Measurements from ENCODE around the gene SLC4A5.

Gene SLC4A5

GRCh38 chr2:74212702-74213410 lies 130.4 kb downstream of the SLC4A5 start:
- TF ChIP-seq TAF1 (IDR thresholded peaks at IDR 0.05; ENCODE audit: low read depth) (no peak), ZBTB7A (IDR thresholded peaks at IDR 0.05; ENCODE audit: low read depth) (no peak), RAD21 (IDR thresholded peaks at IDR 0.05; ENCODE audit: low read depth) (no peak), REST (IDR thresholded peaks at IDR 0.05; ENCODE audit: low read depth) (no peak), CEBPB (IDR thresholded peaks at IDR 0.05) (no peak), EP300 (IDR thresholded peaks at IDR 0.05; ENCODE audit: borderline replicate concordance) (no peak), FOXM1 (IDR thresholded peaks at IDR 0.05; ENCODE audit: borderline replicate concordance, low read depth) (no peak), TCF12 (IDR thresholded peaks at IDR 0.05; ENCODE audit: low read depth) (no peak), EGR1 (IDR thresholded peaks at IDR 0.05) (no peak), MAX (IDR thresholded peaks at IDR 0.05) (no peak), YY1 (IDR thresholded peaks at IDR 0.05; ENCODE audit: low read depth) (no peak), USF1 (IDR thresholded peaks at IDR 0.05) (no peak), CREB1 (IDR thresholded peaks at IDR 0.05; ENCODE audit: low read depth) (no peak), NFIC (IDR thresholded peaks at IDR 0.05) (no peak)

GRCh38 chr2:74206180-74206688 lies 137.0 kb downstream of the SLC4A5 start:
- TF ChIP-seq CEBPB (IDR thresholded peaks at IDR 0.05): peak; percentile 64
- no peak for TF ChIP-seq REST (IDR thresholded peaks at IDR 0.05; ENCODE audit: low read depth)

- TF ChIP-seq NFIC (IDR thresholded peaks at IDR 0.05) (no peak), REST (IDR thresholded peaks at IDR 0.05; ENCODE audit: low read depth) (no peak), CREB1 (IDR thresholded peaks at IDR 0.05; ENCODE audit: low read depth) (no peak), ZBTB7A (IDR thresholded peaks at IDR 0.05; ENCODE audit: low read depth) (no peak), TCF12 (IDR thresholded peaks at IDR 0.05; ENCODE audit: low read depth) (no peak), USF1 (IDR thresholded peaks at IDR 0.05) (no peak), CEBPB (IDR thresholded peaks at IDR 0.05) (no peak), TEAD4 (IDR thresholded peaks at IDR 0.05) (no peak), YY1 (IDR thresholded peaks at IDR 0.05; ENCODE audit: low read depth) (no peak), MAX (IDR thresholded peaks at IDR 0.05) (no peak), RAD21 (IDR thresholded peaks at IDR 0.05; ENCODE audit: low read depth) (no peak)
Observed at GRCh38 chr2:74205596-74205995, 137.6 kb downstream of the SLC4A5 start.

- TF ChIP-seq RAD21 (IDR thresholded peaks at IDR 0.05; ENCODE audit: low read depth) (no peak), CREB1 (IDR thresholded peaks at IDR 0.05; ENCODE audit: low read depth) (no peak), ZBTB7A (IDR thresholded peaks at IDR 0.05; ENCODE audit: low read depth) (no peak), MAX (IDR thresholded peaks at IDR 0.05) (no peak), EGR1 (IDR thresholded peaks at IDR 0.05) (no peak)
Observed at GRCh38 chr2:74205113-74205512, 138.1 kb downstream of the SLC4A5 start.
